NCI-H187 (cell line): ENCODE results near the gene GATB.

Experiments used
- DNase-seq, 2 experiments: peaks; one replicate each; lab custom pipeline; 2025; lab: John Stamatoyannopoulos, UW

The GATB gene

DNA sequence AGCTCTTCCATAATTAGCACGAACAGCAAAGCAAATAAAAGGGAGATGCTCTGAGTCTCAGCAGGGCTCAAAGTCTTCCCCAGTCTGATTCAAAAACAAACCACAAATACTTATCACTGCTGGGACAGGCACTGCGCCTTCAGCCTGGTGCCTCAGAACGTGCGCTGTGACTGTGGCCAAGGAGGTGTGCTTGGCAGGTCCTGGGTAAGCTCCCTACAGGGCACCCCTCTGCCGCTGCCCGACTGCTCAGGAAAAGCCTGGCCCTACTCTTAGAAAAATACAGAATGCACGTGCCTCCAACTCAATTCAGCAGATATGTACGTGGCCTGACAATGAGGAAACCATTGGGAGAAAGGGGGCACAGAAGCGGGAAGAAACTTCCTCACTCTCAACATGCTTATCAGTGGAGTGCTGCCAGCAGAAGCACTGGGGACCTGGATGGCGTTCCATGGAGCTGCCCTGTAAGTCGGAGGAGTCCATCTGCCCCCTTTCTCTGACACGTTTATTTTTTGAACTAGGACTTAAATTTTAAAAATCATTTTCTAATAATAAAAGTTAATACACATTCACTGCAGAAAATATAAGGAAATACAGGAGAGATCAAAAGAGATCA, 86.8 kb downstream of the GATB start:
- DNase-seq = no peak

DNA sequence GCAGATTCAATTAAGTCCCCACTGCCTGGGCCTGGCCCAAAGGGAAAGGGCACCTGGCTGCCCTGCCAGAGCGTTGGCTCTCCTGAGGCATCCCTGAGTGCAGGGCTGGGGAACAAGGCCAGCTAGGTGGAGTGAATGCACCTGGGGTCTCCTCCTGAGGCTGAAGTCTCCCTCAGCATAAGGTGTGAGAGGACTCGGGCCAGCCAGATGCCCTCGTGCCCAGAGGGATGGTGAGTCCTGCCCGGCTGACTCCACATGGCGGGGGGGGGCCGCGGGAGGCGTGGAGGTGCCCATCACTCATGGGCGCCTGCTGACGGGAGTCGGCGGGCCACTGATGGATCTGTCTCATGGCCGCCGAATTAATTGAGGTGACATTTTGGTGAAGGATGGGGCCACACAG, 87.8 kb downstream of the GATB start:
- no peak for DNase-seq

DNA sequence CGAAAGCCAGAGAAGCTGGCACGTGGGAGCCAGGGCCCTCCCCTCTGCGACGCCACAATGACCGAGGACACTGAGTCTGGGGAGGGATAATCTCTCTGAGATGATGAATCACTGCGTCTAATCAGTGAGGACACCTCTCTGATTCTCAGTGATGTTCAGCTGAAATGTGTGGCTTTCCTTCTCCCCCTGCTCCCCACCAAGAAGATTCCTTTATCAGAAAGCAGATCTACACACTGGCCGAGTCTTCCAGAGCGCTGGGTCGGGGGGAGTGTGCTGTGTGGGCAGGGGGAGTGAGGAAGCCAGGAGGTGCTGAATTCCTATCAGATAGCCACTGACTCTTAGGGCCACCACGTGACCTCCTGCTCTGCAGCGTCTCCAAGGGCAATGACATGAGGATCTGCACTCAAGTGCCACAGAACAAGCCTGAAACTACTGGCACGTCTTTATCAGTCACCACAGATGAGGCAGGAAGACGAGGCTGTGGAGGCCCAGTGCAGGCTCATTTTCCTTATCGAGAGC, 89.2 kb downstream of the GATB start:
- DNase-seq = no peak

DNA sequence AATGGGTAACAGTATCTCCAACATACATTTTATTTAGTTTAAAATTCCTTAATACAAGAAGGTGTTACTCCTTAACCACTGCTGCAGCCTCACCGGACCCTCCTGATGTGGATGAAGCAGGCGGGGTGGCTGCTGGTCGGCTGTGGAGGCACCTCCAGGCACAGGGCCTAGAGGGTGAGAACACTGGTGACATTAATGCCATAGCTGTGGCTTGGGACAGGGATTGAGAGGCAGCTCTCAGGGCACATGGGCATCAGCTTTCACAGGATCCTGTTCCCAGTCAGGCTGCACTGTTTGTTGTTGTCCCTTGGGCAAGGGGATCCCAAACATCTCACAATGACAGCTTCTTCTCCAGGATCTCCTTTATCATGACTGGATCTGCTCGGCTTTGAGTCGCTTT, 90.0 kb downstream of the GATB start:
- no peak for DNase-seq

DNA sequence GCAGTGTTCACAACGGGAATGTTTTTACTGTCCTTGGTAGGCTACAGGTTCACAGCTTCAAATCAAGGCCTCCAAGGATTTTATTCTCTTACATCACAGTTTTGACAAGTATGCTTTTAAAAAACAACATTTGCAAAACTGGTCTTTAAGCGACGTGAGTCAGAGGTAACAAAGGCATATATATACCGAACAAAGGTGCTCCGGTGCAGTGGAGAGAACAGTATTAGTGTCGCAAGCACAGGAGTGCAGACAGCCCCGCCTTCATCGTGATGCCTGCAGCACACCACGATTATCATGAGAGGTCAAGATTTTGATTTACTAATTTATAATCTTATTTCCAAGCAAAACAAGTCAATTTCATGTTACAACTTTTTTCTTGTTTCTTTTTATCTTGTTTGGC, 90.8 kb downstream of the GATB start:
- no peak for DNase-seq

DNA sequence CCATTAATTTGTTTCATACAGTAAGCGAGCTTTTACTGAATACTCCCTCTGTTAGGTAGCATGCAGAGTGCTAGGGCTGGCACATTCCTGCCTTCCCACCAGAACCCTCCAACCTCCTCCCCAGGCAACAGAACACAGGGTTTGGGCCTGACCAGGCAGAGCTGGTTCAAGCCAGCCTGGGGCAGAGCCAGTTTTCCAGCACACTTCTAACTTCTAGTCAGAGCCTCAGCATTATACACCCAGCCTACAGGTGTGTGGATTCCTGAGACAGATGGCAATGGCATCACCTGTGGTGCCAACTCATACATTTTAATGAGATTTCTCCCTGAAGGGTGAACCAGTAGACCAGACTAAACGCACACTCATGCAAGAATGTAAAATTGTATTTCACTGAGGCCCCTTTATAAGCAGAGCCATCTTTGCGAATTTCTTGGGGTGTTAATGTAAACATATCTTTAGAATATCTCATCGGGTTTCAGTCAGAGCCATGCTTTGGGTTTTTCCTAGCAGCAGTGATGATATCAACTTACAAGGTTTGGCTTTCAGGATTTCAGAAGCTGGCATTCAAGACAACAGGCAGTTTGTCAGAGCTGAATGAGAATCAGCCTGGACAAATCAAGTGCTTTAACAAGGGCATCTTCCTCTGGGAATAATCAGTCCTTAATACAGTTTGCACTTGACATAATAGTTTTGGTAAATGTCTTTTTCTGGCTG, 92.0 kb downstream of the GATB start:
- no peak for DNase-seq

DNA sequence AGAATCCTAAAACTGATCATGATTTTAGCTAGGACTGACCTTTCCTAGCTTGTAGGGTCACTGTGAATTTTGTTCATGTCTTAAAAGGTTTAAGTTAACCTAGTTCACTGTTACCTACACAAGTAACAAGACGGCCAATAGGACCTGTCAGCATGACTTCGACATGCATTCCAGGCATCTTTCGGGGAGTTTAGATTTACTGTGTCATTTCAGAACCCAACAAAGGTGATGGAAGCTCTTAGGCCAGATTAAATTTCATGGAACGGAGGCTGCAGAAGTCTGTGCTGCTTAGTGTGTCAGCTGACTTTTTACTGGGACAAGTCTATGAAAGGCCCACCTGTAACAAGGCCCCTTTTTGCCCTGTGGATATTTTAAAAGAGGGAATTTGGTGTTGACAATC, 93.1 kb downstream of the GATB start:
- no peak for DNase-seq

DNA sequence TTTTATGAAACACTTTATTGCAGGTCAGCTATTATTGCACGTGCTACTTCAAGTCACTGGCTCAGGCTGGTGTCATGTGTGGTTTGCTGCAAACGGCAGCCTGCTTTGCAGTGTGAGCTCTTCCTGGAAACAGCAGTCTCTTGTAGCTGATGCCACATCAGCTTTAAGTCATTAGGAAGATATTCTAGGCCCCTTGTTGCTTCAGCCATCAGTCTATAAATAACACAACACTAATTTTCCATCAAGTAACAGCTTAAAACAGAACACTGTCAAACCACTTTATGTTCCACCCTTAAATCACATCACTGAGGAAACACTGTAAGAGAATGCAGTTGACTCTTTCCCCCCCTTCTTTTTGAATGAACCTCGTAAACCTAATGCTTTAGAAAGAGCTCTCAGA, 93.8 kb downstream of the GATB start:
- no peak for DNase-seq

DNA sequence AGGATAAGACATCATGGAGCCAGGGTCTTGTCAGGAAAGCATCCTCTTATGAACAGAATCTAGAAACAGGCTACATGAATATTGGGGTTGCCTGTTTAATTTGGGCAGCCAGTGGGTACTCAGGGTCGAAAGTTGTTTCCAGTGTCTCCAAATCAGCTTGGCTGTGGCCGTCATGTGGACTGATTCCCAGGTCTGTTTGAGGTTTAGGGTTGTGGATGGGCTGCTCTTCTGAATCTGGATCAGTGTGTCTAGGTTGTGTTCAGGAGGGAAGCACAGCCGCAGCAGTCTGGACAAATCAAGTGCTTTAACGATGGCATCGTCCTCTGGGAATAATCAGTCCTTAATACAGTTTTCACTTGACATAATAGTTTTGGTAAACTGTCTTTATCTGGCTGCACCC, 94.3 kb downstream of the GATB start:
- DNase-seq = no peak

DNA sequence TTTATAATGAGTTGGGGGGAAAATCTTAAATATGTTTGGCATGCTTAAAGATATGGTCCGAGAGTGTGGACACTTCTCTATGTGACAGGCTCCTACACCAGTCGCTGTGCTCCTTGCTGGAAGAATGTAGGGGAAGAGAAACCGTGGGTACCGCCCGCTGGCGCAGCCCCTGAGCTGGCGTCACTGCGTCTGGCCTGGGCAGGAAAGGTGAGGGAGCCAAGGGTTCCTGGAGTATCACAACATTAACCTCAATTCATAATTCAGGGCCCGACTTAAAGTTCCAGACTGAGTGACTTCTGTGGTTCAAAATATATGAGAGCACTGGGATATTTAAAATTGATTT, 95.1 kb downstream of the GATB start:
- DNase-seq = no peak

DNA sequence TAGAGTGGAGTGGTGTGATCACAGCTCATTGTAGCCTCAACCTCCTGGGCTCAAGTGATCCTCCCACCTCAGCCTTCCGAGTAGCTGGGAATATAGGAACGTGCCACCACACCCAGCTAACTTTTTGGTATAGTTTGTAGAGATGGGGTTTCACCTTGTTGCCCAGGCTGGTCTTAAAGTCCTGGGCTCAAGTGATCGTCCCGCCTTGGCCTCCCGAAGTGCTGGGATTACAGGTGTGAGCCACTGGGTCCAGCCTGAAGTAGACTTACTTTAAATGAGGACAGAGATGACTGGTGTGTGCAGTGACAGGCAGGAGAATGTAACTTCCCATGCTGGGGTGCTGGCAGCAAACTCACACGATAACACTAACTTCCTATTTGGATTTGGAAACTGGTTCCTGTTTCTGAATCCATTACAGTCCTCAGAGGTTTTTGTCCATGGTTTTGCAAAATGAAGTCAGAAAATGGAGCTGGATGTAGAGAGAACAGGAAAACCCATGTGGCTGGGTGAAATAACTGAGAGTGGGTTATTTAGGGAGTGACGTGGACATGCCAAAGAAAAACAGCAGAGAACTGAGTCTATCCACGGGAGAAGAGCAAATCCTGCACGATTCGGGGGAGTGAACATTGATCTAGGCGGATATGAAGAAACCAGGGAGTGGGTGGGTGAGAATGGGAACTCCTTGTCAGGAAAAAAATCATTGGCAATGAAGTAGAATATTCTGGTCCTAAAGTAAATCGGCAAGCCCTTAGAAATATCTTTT, 95.6 kb downstream of the GATB start:
- DNase-seq = no peak

DNA sequence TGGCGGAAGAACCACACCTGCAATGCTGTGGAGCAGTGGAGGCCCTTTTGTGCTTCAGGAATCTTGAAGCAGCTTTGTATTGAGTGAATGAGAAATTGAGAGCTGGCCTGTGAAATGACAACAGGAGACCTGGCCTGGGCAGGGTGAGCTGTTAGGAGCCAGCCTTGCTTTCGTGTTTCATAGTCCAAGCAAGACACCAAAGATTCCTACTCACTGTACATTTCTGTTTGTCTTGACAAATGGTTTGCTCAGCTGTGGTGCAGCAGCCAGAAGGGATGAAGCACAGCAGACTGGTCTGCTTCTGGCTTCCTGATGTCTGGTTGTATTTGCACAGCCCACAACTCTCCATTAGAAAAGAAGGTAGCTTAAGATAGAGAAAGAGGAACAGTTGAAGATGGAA, 96.5 kb downstream of the GATB start:
- no peak for DNase-seq

DNA sequence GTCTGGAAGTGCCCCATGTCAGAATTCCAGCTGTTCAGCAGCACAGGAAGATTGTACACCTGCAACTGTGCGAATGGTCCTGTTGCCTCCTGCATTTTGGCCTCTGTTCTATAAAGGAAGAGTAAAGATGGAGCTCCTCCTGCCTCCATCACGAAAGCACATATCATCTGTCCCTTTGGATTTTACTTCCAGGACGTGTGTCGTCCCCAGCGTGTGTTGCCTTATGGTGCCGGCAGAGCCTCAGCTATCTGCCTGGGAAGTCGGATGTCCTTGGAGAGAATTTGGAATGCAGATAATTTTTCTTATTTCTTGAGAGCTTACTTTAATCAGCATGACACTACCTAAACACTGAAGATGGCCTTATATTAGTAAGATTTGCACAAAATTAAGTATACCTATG, 97.7 kb downstream of the GATB start:
- DNase-seq = no peak

DNA sequence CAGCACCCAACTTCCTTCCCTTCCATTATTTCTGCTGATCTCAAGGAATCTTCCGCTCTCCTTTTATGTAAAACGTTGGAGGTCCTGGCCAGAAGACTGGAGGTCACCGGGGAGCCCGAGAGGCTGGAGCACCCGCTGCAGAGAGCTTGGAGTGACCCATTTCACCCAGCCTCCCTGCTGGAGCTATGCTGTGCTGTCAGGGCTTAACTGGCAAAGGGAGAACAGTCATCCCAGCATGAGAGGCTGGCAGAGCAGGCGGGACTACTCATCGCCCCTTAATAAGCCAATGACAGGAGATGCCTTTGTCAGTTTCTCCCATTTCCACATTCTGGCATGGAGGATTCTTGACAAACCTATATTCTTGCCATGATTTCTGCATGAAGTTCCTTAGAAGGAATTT, 98.9 kb downstream of the GATB start:
- DNase-seq = no peak

DNA sequence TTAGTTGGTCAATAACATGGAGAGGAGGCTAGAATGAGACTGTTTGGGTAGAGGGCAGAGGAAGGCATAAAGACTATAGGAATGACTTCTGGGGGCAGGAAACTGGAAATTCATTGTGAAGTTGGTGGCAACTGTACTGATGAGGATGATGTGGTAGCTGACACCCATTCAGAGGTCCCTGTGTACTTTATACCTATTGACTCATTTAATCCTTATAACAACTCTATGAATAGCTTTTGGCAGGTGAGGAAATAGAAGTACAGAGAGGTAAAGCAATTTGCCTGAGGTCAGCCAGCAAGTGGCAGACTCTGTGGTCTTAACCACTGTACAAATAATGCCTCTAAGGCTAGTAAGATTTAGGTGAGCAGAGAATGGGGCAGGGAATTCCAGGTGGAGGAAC, 100.1 kb downstream of the GATB start:
- DNase-seq = no peak

DNA sequence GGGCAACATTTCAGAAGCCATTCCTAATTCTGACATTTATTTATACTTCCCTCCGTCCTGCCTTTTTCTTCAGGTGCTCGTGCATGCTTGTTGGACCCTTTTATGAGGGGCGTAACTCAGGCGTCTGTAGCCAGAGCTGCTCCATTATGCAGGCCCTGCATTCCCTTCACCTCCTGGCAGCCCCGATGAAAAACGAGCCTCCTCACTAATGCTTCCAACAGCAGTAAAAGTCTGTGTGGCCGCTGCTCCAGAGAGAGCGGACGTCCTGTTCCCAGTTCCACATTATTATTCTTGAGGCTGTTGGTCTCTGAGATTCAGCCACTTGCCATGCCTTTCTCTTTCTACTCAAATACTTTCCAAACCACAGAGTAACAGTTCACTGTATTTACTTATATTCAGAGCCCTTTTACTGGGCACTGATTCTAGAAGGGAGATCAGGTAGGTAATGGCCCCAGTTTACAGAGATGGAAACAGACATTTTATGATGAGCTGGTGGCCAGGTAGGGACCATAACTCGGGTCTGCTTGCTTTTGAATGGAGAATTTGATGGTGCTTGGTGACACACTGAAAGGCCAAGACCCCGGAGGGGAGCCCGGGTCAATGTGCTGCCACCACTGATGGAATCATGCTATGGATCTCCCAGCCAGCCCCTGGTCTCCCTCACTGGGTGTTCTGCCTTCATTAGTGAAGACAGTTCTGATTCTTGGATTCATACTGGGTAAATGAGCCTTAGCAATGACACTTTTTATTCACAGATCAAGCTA, 101.0 kb downstream of the GATB start:
- DNase-seq = no peak

DNA sequence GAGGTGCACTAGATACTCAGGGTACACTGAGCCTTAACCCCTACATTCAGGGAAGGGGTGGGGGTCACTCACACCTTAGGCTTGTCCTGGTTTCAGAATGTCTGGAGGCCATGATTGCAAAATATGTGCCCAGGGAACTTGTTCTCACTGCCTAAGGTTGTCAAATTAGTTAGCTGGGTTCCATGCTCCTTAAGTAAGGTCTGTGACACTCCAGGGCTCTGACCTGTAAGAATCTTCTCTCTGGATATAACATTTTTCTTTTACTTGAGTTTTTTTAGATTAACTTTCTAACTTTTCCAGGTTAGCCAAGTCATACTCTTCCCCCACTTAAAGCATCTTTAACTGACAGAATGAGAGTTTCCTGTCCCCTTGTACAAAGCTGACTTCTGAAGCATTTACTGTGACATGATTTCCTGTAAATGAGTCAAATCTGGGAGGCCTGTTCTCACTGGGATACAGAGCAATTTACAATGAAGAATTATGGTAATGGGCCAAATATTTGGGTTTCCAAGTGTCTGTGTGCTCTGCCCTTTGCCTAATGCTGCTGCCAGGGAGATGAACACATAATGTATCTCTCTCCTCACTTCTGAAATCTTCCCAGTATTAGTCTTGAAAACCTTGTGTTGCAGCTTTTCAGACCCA, 101.7 kb downstream of the GATB start:
- no peak for DNase-seq

DNA sequence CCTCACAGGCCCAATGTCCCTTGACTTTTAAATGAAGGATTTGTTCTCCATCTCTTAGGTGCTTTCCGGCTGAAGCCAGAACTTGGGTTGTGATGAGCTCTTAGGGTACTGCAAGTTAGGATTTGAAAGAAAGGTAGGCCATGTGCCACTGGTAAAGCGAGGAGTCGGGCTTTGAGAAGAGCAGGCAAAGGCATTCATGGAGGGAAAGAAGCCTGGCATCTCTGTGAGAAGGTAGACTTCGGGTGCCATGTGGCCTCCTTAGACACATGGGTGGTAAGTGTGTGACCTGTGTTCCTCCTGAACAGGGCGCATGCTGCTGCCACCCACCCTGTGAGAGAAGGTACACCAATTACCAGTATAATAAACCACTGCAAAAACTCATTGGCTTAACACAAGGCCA, 102.9 kb downstream of the GATB start:
- no peak for DNase-seq

DNA sequence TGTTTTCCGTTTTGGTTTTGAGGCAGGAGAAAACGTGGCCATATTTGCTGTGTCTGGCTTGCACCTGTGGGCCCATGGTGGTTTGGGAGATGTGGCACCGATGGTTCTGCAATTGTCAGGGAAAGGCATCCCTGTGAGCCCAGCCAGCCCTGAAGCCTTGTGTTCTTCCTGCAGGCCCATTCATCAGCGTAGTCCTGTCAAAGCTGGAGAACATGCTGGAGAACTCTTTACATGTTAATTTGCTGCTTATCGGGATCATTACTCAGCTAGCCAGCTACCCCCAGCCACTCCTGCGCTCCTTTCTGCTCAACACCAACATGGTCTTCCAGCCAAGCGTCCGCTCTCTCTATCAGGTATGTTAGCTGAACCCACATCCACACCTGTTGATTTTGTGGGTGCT, 104.7 kb downstream of the GATB start:
- no peak for DNase-seq

DNA sequence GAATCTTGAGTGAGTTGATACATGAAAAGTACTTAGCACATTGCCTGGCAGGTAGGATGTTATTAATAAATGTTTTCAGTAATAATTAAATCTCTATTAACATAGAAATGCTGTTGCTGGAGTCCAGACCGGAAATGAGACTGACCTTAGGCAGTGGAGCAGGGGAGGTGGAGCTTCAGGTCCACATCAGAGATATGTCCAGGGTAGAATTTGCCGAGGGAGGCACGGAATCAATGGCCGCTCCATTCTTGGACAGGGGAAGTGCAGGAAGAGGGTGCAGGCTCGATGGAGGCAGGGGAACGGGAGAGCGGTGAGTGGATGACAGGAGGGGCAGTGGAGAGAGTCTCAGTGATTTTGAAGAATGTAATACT, 107.3 kb downstream of the GATB start:
- no peak for DNase-seq

DNA sequence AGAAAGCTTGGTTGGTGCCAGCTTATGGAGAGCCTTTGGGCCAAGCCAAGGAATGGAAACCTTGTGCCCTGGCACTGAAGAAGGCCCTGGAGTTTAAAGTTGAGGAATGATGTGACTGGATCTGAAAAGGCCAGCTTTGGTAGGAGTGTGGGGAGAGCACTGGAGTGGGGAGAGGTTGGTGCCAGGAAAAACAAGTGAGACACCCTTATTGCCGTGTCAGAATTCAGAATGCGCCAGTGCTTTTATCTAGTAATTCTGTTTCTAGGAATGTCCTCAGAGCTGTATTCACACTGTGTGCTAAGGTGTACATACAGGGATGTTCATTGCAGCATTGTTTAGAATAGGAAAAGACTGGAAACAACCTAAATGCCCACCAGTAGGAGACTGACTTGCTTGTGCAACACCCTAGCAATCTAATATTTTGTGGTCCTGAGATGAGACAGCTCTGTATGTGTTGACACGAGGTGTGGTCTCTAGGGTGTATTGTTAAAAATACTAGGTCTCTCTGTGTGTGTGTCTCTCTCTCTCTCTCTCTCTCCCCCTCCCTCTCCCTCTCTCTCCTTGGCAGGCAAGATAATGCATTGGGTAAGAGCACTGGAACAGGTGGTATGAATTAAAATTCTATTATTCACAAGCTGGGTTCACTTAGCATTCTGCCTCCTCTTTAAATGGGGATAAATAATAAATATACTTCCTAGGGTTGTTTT, 107.8 kb downstream of the GATB start:
- DNase-seq = no peak

DNA sequence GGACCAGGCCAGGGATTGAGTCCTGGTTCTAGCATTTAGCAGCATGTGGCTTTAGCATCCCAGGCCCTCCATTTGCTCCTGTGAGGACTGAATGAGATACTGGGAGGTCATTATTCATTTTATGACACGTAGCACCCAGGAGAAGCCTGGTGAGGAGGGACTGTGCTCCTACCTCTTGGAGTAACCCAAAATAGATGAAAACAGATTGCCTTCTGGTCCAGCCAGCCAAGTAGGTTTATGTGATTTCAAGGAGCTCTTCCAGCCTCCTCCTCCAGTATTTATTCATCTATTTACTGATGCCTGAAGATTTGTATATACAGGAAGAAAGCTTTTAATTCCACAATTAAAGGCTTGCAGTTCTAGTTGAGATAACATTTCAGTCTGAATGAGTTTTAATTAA, 109.3 kb downstream of the GATB start:
- DNase-seq = no peak
